GM21619 (cell line): ENCODE data around the gene MYO7A.

Experiments
- ATAC-seq: cut with Tn5 transposase; IDR thresholded peaks from one replicate; pipeline ENCODE4 v1.9.1; 2021; ENCODE audit not compliant: unreplicated experiment

MYO7A gene

GRCh38 chr11:77127920-77128691, at the start of gene MYO7A:
Gene MYO7A, plus strand, starts transcription at chr11:77128246. Its CDS starts 2,389 bp downstream, at chr11:77130635.
- no peak for ATAC-seq

- no peak for ATAC-seq
Measured at GRCh38 chr11:77079666-77080065, 48.4 kb upstream of the MYO7A start.

- ATAC-seq: no peak
Measured at GRCh38 chr11:77080643-77081210, 47.3 kb upstream of the MYO7A start.

GRCh38 chr11:77081381-77081851, 46.6 kb upstream of the MYO7A start:
- ATAC-seq: no peak

DNA sequence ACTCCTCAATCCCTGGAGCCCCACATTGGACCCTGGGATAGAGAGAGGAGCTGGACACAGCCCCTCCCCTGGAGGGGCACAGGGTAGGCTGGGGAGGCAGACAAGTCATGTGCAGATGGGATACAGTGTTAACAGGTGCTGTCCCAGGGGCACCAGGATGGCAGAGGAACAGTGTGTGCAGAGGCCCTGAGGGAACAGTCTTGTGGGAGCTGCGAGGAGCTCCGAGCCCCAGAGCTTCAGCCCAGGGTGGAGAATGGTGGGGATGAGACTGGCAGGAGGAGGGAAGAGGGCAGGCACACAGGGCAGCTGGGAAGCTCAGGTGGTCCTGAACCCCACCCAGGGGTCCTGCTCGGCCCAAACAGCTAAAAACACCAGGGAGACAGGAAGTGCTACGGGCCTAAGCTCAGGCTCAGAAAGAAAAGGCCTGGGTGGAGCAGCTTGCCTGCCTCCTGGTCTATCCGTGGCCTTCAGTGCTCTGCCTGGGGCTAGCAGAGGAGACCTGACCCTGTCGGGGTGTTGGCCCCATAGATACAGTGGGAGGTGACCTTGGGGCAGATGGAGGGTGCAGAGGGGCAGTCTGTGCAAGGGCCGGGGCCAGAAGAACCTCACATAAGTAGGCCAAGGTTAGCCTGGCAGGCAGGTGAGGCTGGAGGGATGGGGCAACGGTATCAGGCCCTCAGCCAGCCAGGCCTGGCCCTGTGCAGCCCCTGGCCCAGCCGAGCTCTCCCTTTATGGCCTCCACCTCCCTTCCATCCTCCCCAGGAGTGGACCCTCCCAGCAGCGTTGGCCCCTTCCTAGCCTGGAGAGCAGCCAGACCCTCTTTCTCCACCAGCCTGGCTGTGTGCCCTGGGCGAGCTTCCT, 45.8 kb upstream of the MYO7A start:
- ATAC-seq: no peak

DNA sequence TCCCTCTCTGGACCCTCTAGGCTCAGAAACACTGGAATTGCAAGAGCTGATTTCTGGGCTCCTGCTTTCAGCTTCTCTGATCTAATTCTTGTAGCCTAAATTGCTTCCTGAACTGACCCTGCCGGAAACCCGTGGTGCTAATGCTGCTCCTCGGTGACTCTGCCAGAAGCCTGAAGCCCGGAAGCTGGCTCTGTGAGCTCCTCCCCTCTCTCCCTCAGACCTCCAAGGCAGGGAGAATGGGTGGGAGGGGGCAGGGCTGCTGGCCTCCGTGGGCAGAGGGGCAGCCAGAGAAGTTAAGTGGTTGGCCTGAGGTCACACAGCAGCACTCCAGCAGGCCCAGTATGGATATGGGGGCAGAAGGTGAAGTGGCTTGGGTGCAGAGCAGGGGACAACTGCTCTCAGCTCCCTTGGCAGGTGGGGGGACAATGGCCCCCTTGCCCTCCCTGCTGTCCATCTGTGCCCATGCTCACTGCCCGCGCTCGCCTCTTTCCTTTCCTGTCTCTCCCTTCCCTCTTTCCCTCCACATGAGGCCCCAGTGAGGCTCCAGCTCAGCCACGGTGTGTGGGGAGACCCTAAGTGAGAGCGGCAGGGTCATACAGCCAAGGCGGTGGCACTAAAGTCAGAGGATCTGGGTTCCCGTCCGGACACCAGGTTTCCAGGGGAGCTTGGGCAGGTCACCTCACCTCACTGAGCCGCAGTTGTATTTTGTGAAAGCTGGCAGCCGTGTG, 45.0 kb upstream of the MYO7A start:
- ATAC-seq: no peak

DNA sequence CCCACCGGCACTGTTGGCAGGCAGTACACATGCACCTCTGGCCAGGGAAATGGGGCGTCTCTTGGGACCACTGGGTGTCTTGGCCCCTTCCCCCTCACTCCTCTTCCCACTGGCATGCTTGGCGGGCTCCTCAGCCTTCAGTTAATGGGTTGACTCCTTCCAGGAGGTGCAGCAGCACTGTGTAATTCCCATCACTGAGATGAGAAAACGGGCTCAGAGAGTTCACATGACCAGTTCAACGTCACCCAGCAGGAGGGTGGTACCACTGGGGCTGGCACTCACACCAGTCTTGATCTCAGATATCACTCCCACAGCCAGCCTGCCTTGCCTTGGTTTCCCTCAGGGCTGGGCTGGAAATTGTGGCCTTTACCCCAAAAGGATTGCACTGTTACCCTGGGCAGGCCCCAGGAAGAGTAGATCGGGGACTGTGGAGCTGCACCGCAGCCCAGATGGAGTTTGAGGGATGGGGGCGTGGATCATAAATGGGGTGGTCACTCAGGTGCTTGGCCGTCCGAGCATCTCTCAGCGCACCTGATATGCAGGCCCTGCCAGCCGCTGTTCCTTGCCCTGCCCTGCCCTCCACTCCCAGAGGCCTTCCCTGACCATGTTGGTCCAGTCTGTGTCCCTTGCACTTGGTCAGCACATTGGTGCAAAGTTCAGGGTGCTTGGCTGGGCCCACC, 44.3 kb upstream of the MYO7A start:
- ATAC-seq: no peak

- no peak for ATAC-seq
Measured at GRCh38 chr11:77084581-77085191, 43.4 kb upstream of the MYO7A start.

- ATAC-seq: no peak
Measured at GRCh38 chr11:77085652-77086051, 42.4 kb upstream of the MYO7A start.

- ATAC-seq: no peak
Measured at GRCh38 chr11:77086521-77087472, 41.2 kb upstream of the MYO7A start.

DNA sequence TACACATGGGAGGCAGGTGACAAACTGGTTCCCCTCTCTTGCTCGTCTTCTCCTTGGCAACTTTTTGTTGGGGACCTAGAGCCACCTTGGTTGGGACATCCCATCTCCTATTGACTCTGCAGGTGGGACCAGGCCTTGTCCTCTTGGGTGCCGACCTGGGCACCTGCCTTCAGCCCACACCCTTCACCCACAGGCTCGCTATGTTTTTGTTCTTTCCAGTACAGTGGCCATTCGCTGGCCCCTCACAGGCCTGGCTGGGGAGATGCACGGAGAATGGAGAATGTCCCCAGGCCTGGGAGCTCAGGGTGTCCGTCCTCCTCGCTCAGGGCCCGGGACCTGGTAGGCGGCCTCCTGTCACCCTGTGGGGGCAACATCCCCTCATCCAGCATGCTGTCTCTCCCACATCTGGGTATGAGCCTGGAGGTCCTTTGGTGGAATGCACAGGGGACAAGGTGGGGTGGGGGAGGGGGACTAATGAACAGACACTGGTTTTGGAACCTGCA, 40.3 kb upstream of the MYO7A start:
- ATAC-seq: no peak

- ATAC-seq: no peak
Measured at GRCh38 chr11:77088236-77089003, 39.6 kb upstream of the MYO7A start.

DNA sequence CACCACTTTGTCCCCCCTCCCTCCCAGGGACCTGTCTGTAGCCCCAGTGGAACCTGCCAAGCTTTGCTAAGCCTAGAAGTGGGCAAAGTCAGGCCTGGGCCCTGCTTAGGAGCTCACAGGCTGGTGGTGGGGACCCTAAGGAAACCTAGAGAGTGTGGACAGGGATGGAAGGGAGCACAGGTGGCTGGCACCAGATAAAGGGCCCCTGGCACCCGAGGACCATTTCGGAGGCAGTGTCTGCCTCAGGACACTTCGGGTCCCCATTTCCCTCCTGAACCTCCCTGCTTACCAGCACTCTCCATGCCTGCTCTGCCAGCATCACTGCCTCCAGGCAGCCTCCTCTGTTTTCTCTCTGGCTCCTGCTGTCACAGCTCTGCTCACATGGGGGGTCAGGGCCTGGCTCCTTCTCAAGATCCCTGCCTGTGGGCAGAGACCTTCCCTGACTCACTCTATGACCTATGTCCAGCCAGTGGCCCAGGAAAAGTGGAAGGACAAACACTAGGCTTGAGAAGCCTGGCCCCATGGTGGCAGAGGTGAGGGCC, 39.0 kb upstream of the MYO7A start:
- no peak for ATAC-seq

GRCh38 chr11:77090046-77090372, 38.0 kb upstream of the MYO7A start:
- ATAC-seq: no peak

DNA sequence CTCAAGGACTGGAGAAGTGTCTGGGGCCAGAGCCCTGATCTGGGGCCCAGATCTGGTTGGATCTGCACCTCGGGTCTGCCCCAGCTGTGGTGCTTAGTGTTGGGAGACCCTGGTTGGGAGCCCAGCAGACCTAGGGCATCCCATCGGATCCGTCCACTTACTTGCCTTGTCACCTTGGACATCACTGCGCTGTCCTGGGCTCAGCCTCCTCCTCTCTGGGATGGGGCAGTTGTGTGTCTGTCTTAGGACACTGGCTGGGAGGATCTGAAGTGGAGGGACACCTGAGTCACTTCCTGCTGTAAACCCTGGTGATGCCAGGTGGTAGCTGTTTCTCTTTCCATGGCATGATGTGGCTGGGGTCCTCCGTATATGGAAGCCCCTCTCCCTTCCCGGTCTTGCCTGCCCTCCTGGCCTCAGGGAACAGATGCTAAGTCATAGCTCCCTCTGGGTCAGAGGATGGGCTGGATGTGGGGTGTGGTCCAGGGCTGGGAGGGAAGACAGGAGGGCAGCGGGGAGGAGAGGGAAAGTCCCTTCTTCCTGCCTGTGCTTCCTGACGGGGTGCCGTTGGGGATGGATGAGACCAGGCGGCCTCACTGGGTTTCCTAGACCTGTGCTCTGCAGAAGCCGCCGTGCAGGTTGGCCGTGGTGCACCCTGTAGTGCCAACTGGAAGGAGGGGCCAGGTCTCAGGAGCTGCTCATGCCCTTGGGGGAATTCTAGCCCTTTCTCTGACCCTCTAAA, 37.5 kb upstream of the MYO7A start:
- ATAC-seq: no peak

GRCh38 chr11:77091146-77091940, 36.7 kb upstream of the MYO7A start:
- ATAC-seq: peak; percentile 92
